Dermis microvascular lymphatic vessel endothelial cell (primary cell): ENCODE results near the gene MAN2A2. TPM values are rescaled to one million over a fixed set of nuclear protein-coding genes. Genes with fewer than 3 reads are reported as not detected.
"Not testable (repeated sequence)": the region's sequence is repeated elsewhere in the genome, so short reads cannot be mapped to it uniquely, and the experiment has no call there.

ENCODE experiments used
- DNase-seq, 2 donors: peaks; one replicate each; pipeline versions ENCODE4 v3.0.0 to v3.0.0-alpha.2; 2010; ENCODE audit warnings: low read depth in 2 of 2
- total RNA-seq: library from RNA; depleted of rRNA; stranded (reverse); fragments of >200 nt; gene quantifications from 2 replicates; pipeline ENCODE4 v1.2.1, GENCODE V29; 2014

Gene MAN2A2
- total RNA-seq, 1 donor from 2014 or later, result 13.6 TPM

DNA sequence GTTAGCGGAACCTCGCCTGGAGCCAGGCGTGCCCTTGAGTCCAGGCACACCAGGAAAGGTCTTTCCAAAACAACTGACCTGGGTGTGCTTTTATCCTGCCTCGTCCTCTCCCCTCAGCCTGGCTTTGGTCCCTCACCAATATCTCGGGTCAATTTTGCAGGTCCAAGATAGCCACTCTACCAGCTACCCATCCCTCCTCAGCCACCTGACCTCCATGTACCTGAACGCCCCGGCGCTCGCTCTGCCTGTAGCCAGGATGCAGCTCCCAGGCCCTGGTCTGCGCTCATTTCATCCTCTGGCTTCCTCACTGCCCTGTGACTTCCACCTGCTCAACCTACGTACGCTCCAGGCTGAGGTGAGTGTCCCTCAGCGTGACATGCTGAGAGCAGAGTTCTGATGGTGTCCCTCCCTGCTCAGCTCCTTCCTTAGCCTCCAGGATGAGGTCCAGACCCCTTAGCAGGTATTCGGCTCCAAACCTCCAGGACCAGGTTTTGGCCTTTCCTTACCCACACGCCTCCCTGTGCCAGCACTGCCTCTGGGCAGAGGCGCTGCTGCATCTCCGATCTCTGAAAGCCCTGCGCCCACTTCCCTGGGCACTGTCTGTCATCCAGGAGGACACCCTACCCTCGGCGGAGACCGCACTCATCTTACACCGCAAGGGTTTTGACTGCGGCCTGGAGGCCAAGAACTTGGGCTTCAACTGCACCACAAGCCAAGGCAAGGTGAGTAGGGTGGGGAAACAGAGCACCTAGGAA is 15.1 kb downstream of the MAN2A2 start:
- no peak for DNase-seq

- DNase-seq, result no peak
Observed at GRCh38 chr15:90918835-90919234, 15.7 kb downstream of the MAN2A2 start.

- no peak for DNase-seq
Observed at GRCh38 chr15:90921887-90922286, 18.8 kb downstream of the MAN2A2 start.

DNA sequence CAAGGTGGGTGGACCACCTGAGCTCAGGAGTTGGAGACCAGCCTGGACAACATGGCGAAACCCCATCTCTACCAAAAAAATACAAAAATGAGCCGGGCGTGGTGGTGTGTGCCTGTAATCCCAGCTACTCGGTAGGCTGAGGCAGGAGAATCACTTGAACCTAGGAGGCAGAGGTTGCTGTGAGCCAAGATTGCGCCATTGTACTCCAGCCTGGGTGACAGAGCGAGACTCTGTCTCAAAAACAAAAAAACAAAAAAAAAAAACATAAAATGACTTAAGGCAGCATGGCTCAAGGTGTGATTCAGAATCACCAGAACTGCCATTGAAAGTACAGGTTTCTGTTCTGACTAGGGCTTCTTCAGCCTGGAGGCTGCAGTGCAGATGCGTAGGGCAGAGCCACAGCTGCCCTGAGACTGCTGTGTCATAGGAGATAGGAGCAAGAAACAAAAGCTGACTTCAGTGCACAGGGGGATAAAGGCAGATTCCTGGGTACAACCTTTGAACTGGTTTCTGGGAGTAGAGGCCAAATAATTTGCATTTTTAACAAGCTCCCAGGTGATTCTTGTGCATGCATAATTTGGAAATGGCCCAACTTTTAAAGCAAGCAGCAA is 19.7 kb downstream of the MAN2A2 start:
- not testable (repeated sequence) for DNase-seq

DNA sequence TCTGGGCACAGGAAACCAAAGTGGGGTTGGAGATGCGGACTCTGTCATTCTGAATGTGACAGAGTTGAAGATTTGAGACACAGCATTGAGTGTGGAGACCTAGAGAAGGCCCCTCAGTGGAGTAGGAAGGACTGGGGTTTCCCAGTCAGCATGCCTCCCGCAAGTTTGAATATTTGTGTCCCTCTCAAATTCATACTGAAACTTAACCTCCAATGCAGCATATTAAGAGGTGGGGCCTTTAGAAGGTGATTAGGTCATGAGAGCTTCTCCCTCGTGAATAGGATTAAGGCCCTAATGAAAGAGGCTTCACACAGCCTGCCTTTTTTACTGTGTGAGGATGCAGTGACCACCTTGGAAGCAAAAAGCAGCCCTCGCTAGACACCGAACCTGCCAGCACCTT is 21.3 kb downstream of the MAN2A2 start:
- no peak for DNase-seq

GRCh38 chr15:90926766-90927165 is 23.7 kb downstream of the MAN2A2 start:
- DNase-seq, result not testable (repeated sequence)

DNA sequence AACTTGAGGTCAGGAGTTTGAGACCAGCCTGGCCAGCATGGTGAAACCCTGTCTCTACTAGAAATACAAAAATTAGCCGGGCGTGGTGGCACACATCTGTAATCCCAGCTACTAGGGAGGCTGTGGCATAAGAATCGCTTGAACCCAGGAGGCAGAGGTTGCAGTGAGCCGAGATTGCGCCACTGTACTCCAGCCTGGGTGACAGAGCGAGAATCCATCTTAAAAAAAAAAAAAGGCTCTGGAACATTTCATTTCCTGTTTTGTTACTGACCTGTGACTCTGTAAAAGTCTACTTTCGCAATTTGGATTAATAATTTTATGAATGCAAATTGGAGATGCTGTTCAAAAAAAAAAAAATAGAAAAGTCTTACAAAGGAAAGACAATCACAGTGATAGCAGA is 25.0 kb downstream of the MAN2A2 start:
- DNase-seq, result not testable (repeated sequence)

- DNase-seq, result no peak
Observed at GRCh38 chr15:90929246-90930019, 26.3 kb downstream of the MAN2A2 start.

GRCh38 chr15:90930861-90931574 is 27.9 kb downstream of the MAN2A2 start:
- peak in 1 of 2 donors; percentile 51 for DNase-seq

DNA sequence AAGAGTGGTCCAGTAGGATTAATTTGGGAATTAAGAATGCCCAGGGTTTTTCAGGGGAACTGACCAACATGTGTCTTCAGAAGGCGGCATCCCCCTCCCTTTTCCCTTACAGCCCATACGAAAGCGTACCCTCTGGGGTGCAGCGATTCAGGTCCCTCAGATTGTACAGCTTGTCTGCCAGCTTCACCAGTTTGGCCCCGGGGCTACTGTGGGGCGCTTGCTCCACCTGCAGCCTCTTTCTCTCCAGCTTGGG is 28.4 kb downstream of the MAN2A2 start:
- no peak for DNase-seq

- DNase-seq, result peak; percentile 55 to 82
Observed at GRCh38 chr15:90931828-90932659, 28.9 kb downstream of the MAN2A2 start, which contains the start of gene HDDC3. HDDC3 (minus strand) TSS chr15:90932549; CDS start chr15:90932540, 9 bp downstream.

DNA sequence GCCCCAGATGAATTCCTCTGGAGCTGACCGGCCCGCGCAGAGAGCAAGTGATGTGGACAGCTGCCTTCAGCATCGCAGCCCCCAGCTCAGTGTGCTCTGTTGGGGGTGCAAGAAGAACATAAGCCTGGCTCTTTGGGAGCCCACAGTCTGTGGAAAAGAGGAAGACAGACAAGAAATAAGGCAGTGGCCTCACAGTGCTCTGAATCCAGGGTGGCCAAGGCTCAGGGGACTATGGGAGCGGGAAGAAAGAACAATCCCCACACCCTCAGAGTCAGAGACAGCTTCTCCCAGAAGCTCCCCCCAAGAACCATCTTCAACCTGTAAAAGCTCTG is 29.5 kb downstream of the MAN2A2 start:
- DNase-seq, result no peak

DNA sequence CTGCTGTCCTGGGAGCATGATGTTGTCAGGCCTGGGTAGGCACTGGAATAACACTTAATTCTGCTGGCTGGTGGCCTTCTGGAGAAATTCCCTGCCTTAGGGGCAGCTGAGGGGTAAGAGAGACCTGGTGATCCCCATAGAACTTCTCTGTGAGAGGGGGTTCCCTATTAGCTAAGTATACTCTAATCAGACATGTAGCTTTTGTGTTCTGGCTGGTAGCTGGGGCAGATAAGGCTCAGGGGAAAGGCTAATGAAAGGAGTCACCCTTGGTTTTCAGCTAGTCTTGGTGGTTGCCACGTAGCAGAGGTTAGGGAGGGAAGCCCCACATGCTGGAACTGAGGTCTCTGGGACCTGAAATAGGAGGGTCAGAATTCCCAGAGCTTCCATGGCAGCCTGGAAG is 30.2 kb downstream of the MAN2A2 start:
- no peak for DNase-seq

DNA sequence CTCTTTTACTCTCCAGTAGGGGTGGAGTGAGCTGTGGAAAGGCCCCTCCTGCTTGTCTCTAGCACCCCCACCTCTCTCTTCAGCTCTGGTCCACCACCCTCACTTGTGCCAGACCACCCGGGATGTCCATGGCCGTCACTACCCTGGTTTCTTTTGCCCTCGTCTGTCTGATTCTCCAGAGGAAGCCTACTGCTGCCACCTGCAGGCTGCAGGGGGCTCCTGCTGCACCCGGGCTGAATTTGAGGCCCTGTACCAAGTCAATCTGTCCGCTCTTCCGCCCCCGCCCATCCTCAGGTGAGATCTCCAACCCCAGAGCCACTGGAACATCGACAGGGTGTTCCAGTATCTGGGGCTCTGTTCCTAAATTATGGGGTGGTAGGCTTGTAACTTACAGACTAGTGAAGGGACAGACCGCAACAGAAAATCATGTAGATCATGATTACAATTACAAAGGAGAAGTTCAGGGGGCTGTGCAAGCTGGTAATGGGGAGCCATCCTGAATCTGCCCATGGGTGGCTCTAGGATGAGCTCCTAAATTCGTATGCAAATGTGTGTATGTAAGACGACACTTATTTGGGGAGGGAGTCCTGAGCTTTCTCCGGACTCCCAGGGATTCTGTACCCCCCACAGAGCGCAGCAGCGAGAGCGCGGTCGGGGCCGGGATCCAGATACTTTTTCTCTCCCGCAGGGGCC is 31.3 kb downstream of the MAN2A2 start:
- DNase-seq, result peak; percentile 58 to 80

DNA sequence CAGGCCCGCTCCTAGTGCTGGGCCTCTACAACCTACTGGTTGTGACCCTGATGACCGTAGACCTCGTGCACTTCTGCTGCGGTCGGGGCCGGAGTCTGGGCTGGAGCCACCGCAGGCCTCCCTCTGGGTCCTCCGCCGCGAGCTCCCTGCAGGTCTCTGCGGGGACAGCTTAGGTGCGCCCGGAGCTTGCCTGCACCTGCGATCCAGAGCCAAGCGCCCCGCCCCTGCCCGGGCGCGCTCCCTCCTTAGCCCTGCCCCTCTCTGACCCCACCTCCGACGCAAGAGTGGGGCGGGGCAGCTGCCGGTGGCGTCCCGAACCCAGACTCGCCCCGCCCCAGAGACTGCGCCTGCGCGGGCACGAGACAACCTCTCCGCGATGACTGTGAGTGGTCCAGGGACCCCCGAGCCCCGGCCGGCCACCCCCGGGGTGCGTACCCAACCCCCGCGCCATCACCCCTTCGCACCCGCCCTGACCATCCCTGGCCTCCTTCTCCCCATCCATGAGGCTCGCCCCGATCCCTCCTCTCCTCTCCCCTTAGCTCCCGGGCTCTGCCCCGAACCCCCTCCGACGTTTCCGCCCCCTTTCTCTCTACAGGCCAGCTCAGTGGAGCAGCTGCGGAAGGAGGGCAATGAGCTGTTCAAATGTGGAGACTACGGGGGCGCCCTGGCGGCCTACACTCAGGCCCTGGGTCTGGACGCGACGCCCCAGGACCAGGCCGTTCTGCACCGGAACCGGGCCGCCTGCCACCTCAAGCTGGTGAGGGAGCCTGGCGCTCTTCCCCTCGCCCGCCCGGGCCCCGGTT is 32.0 kb downstream of the MAN2A2 start, which contains the start of gene UNC45A:
Gene UNC45A, plus strand, starts transcription at position 337 of the 803 bp plus-strand sequence. Its CDS starts 40 bp downstream, at position 377.
- peak; percentile 18 to 82 for DNase-seq

GRCh38 chr15:90936823-90937222 is 33.7 kb downstream of the MAN2A2 start:
- DNase-seq, result no peak

DNA sequence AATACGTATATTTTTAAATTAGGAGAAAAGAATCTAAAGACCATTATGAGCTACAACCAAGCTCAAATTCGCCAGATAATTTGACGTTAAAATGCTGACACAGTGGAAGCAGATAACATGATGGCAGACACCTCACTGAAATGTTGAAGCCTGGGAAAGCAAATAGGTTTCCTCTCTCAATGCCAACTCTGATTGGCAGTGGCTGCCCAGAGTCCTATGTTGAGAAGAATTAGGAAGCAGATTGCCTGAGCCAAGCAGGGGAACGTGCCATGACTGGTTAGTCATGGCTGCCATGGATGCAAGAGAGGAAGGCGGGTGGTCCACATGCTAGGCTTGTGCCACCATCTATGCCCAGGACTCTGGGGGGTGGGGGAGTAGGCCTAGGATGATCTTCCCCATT is 35.2 kb downstream of the MAN2A2 start:
- DNase-seq, result no peak

DNA sequence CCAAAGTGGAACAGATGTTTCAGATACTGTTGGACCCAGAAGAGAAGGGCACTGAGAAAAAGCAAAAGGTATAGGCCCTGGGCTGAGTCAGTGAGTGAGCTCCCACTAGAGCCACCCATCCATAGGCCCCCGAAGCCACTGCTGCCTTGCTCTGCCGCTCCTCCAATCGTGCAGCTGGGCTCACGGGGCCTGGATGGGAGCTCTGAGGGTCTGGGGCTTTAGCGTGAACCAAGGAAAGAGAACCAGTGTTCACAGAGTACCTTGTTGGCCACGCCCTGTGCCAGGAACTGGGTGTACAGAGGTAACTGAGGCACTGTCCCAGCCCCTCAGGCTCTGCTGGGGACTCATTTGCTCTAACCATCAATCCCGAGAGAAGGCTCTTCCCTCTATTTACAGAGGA is 36.7 kb downstream of the MAN2A2 start:
- no peak for DNase-seq

DNA sequence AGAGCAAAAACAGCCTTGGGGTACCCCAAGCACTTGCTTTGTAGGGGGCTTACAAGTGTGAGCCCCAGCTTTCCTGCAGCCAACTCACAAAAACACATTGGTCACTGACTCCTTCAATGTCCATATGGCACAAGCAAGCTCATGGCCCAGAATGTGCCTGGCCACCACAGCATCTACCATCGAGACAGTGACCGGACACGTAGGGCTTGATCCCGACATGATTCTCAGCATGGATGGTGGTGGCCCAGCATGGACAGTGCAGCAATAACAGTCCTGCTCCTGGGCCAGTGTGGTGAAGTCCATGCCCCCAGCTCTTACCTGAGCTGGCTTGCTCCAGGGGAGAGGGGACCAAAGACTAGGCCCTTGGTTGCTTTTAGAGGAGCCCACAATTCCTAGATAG is 37.9 kb downstream of the MAN2A2 start:
- no peak for DNase-seq
